H9 (cell line): ENCODE results near the gene SART1. TPM values are rescaled to one million over a fixed set of nuclear protein-coding genes. Genes with fewer than 3 reads are reported as not detected.

Experiments
- DNase-seq: peaks from one replicate; pipeline ENCODE4 v3.0.0-alpha.2; 2017
- H2AFZ ChIP-seq: one replicate; pipeline ENCODE4 v1.6.1; 2013; ENCODE audit warnings: mild to moderate bottlenecking, low read length, control low read depth, moderate library complexity
- H2AK5ac ChIP-seq: 2 replicates; pipeline ENCODE4 v1.6.1; 2013; ENCODE audit warnings: low read length, control low read depth, mixed read lengths; ENCODE audit not compliant: insufficient read length
- H2BK120ac ChIP-seq: one replicate; pipeline ENCODE4 v1.6.1; 2013; ENCODE audit warnings: low read depth, mild to moderate bottlenecking, low read length, control low read depth, inconsistent platforms; ENCODE audit not compliant: poor library complexity, severe bottlenecking
- H2BK12ac ChIP-seq: 2 replicates; pipeline ENCODE4 v1.6.1; 2013; ENCODE audit warnings: low read length, control low read depth, mixed read lengths, low read depth; ENCODE audit not compliant: insufficient read length
- H2BK15ac ChIP-seq: 2 replicates; pipeline ENCODE4 v1.6.1; 2013; ENCODE audit warnings: low read depth, low read length, control low read depth
- H2BK20ac ChIP-seq: one replicate; pipeline ENCODE4 v1.6.1; 2013; ENCODE audit warnings: low read depth, mild to moderate bottlenecking, low read length, control low read depth, inconsistent platforms; ENCODE audit not compliant: poor library complexity, severe bottlenecking
- H2BK5ac ChIP-seq: 2 replicates; pipeline ENCODE4 v1.6.1; 2013; ENCODE audit warnings: low read length, control low read depth, mixed read lengths; ENCODE audit not compliant: insufficient read length
- H3K14ac ChIP-seq: 2 replicates; pipeline ENCODE4 v1.6.1; 2013; ENCODE audit warnings: low read length, control low read depth; ENCODE audit not compliant: insufficient read depth
- H3K18ac ChIP-seq: 2 replicates; pipeline ENCODE4 v1.6.1; 2013; ENCODE audit warnings: low read depth, mild to moderate bottlenecking, mixed read lengths, low read length, control low read depth; ENCODE audit not compliant: insufficient read length
- H3K23ac ChIP-seq: 2 replicates; pipeline ENCODE4 v1.6.1; 2013; ENCODE audit warnings: low read length, control low read depth, mixed read lengths, low read depth; ENCODE audit not compliant: insufficient read length
- H3K23me2 ChIP-seq: 2 replicates; pipeline ENCODE4 v1.6.1; 2013; ENCODE audit warnings: low read depth, mild to moderate bottlenecking, mixed read lengths, low read length, control low read depth; ENCODE audit not compliant: insufficient read length, poor library complexity, severe bottlenecking
- H3K27ac ChIP-seq: 2 replicates; pipeline ENCODE4 v1.5.1; 2013; ENCODE audit warnings: low read length, control low read depth, mixed read lengths, low read depth; ENCODE audit not compliant: insufficient read length
- H3K27me3 ChIP-seq: 2 replicates; pipeline ENCODE4 v1.6.1; 2013; ENCODE audit warnings: low read length, control low read depth, inconsistent platforms; ENCODE audit not compliant: insufficient read depth
- H3K4ac ChIP-seq: 2 replicates; pipeline ENCODE4 v1.6.1; 2013; ENCODE audit warnings: low read depth, mild to moderate bottlenecking, control low read depth, inconsistent platforms, low read length, moderate library complexity
- H3K4me1 ChIP-seq: 2 replicates; pipeline ENCODE4 v1.6.1; 2013; ENCODE audit warnings: low read length, control low read depth, inconsistent platforms; ENCODE audit not compliant: insufficient read depth
- H3K4me2 ChIP-seq: 2 replicates; pipeline ENCODE4 v1.6.1; 2013; ENCODE audit warnings: low read length, control low read depth, mixed read lengths; ENCODE audit not compliant: insufficient read length, insufficient read depth
- H3K56ac ChIP-seq: 2 replicates; pipeline ENCODE4 v1.6.1; 2013; ENCODE audit warnings: low read depth, mild to moderate bottlenecking, mixed read lengths, low read length, control low read depth; ENCODE audit not compliant: insufficient read length
- H3K79me1 ChIP-seq: 2 replicates; pipeline ENCODE4 v1.6.1; 2013; ENCODE audit warnings: low read depth, mild to moderate bottlenecking, moderate library complexity, low read length, control low read depth, inconsistent platforms; ENCODE audit not compliant: insufficient read depth, poor library complexity, severe bottlenecking
- H3K79me2 ChIP-seq: 2 replicates; pipeline ENCODE4 v1.6.1; 2013; ENCODE audit warnings: low read length, control low read depth, inconsistent platforms; ENCODE audit not compliant: insufficient read depth
- H3K9ac ChIP-seq: 2 replicates; pipeline ENCODE4 v1.6.1; 2013; ENCODE audit warnings: low read length, control low read depth, mixed read lengths; ENCODE audit not compliant: insufficient read length; ENCODE audit errors: extremely low read depth
- H3K9me3 ChIP-seq: one replicate; pipeline ENCODE4 v1.6.1; 2013; ENCODE audit warnings: low read depth, low read length, inconsistent platforms; ENCODE audit not compliant: control insufficient read depth
- H3T11ph ChIP-seq: one replicate; pipeline ENCODE4 v1.6.1; 2013; ENCODE audit warnings: mild to moderate bottlenecking, low read length, control low read depth, inconsistent platforms
- H4K20me1 ChIP-seq: one replicate; pipeline ENCODE4 v1.6.1; 2013; ENCODE audit not compliant: control insufficient read depth, insufficient read length, insufficient read depth
- H4K5ac ChIP-seq: 2 replicates; pipeline ENCODE4 v1.6.1; 2013; ENCODE audit warnings: low read depth, mild to moderate bottlenecking, mixed read lengths, low read length, control low read depth; ENCODE audit not compliant: insufficient read length
- H4K8ac ChIP-seq: replicated peaks from 2 replicates; pipeline ENCODE4 v1.6.1; 2013; ENCODE audit warnings: low read length, control low read depth, mixed read lengths, low read depth; ENCODE audit not compliant: insufficient read length
- H4K91ac ChIP-seq: 2 replicates; pipeline ENCODE4 v1.6.1; 2013; ENCODE audit warnings: low read depth, mild to moderate bottlenecking, moderate library complexity, mixed read lengths, low read length, control low read depth; ENCODE audit not compliant: insufficient read length
- H3K27ac Mint-ChIP-seq, 3 experiments: 2 replicates in 2 of 3; 3 replicates in 1 of 3; pipeline ENCODE4 v1.8.0; 2020 to 2021; ENCODE audit warnings: mixed read lengths in 3 of 3, mild to moderate bottlenecking in 1 of 3, moderate library complexity in 1 of 3
- H3K27me3 Mint-ChIP-seq: 2 replicates; pipeline ENCODE4 v1.8.0; 2021; ENCODE audit warnings: low read depth, mild to moderate bottlenecking, moderate library complexity, mixed read lengths
- H3K36me3 Mint-ChIP-seq, 3 experiments: 2 replicates in 2 of 3; 3 replicates in 1 of 3; pipeline ENCODE4 v1.8.0; 2020 to 2021; ENCODE audit warnings: low read depth in 3 of 3, mixed read lengths in 3 of 3; ENCODE audit not compliant: insufficient read depth in 1 of 3
- H3K4me1 Mint-ChIP-seq, 2 experiments: 2 replicates each; pipeline ENCODE4 v1.8.0; 2020; ENCODE audit warnings: mixed read lengths in 2 of 2
- H3K4me3 Mint-ChIP-seq, 2 experiments: 2 replicates in 1 of 2; 3 replicates in 1 of 2; pipeline ENCODE4 v1.8.0; 2020 to 2021; ENCODE audit warnings: mild to moderate bottlenecking in 2 of 2, mixed read lengths in 2 of 2, moderate library complexity in 1 of 2
- H3K9me3 Mint-ChIP-seq, 2 experiments: 2 replicates in 1 of 2; 3 replicates in 1 of 2; pipeline ENCODE4 v1.8.0; 2020; ENCODE audit warnings: mild to moderate bottlenecking in 2 of 2, mixed read lengths in 2 of 2, moderate library complexity in 1 of 2
- WGBS: extraction: QIAGEN DNeasy Blood & Tissue Kit; methylation state at CpG from one replicate; pipeline ENCODE4 v1.1.7; 2013; ENCODE audit warnings: missing lambda C conversion rate, low lambda C conversion rate, mixed read lengths; ENCODE audit not compliant: insufficient read length; ENCODE audit errors: extremely low coverage; 5-methylcytosine and 5-hydroxymethylcytosine counted together
- total RNA-seq: library from RNA; stranded (reverse); gene quantifications from 2 replicates; pipeline ENCODE4 v1.2.1, GENCODE V29; 2021
- TF ChIP-seq, protein P1 (sequence below): fragments of 200-600 bp; sonication (generic); conservative IDR thresholded peaks from 3 replicates; pipeline ENCODE4 v1.8.0; 2021; ENCODE audit warnings: antibody characterized with exemption, mild to moderate bottlenecking

SART1 gene
- total RNA-seq, 1 experiment from 2014 or later: 52.0 TPM

- Histone ChIP-seq H3K23me2 (no peaks in the 10 kb centered on the region), H3K4ac (no peak overlapping the region), H3K56ac (no peak overlapping the region), H3K27me3 (no peaks in the 10 kb centered on the region), H2BK5ac (no peak overlapping the region), H3K27ac (no peak overlapping the region), H3K4me1 (no peaks in the 10 kb centered on the region), H3K23ac (no peak overlapping the region), H3K9me3 (no peaks in the 10 kb centered on the region), H3K14ac (no peak overlapping the region), H3K9ac (no peak overlapping the region), H4K91ac (no peak overlapping the region), H4K8ac (no peak overlapping the region), H3T11ph (no peak overlapping the region), H4K5ac (no peak overlapping the region), H2BK15ac (no peak overlapping the region), H4K20me1 (no peaks in the 10 kb centered on the region), H2AK5ac (no peak overlapping the region), H2BK12ac (no peak overlapping the region), H2AFZ (no peak overlapping the region), H3K79me1 (no peaks in the 10 kb centered on the region), H2BK120ac (no peak overlapping the region), H3K18ac (no peak overlapping the region), H3K4me2 (no peak overlapping the region), H3K79me2 (no peaks in the 10 kb centered on the region), H2BK20ac (no peak overlapping the region)
- WGBS: no CpG with 5 or more reads among the region's 12 CpGs
- no peak for DNase-seq
- H3K4me3 Mint-ChIP-seq: no peak overlapping the region; a peak in 1 of 5 replicates
- TF ChIP-seq, protein P1, sequence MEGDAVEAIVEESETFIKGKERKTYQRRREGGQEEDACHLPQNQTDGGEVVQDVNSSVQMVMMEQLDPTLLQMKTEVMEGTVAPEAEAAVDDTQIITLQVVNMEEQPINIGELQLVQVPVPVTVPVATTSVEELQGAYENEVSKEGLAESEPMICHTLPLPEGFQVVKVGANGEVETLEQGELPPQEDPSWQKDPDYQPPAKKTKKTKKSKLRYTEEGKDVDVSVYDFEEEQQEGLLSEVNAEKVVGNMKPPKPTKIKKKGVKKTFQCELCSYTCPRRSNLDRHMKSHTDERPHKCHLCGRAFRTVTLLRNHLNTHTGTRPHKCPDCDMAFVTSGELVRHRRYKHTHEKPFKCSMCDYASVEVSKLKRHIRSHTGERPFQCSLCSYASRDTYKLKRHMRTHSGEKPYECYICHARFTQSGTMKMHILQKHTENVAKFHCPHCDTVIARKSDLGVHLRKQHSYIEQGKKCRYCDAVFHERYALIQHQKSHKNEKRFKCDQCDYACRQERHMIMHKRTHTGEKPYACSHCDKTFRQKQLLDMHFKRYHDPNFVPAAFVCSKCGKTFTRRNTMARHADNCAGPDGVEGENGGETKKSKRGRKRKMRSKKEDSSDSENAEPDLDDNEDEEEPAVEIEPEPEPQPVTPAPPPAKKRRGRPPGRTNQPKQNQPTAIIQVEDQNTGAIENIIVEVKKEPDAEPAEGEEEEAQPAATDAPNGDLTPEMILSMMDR: no peak
- 0 out of 7 replicates have a peak overlapping the region, but pooled peaks of 2 of the 3 experiments have one; percentile 40 to 73 for H3K27ac Mint-ChIP-seq
- H3K4me1 Mint-ChIP-seq: no peaks in the 10 kb centered on the region
- peaks cover 13 to 30% (median 29%) of the 10 kb centered on the region in 3 experiments; a peak in 6 of 7 replicates for H3K36me3 Mint-ChIP-seq
- no peaks in the 10 kb centered on the region for H3K9me3 Mint-ChIP-seq
- H3K27me3 Mint-ChIP-seq: no peaks in the 10 kb centered on the region; the same call in 1 of the 2 replicates
Observed at GRCh38 chr11:65981101-65981740, 19.7 kb downstream of the SART1 start.
